ENCODE results near the gene CMIP. TPM values are rescaled to one million over a fixed set of nuclear protein-coding genes. Genes with fewer than 3 reads are reported as not detected.

Gene CMIP
- total RNA-seq, 1 experiment from 2014 or later: 25.7 TPM

DNA sequence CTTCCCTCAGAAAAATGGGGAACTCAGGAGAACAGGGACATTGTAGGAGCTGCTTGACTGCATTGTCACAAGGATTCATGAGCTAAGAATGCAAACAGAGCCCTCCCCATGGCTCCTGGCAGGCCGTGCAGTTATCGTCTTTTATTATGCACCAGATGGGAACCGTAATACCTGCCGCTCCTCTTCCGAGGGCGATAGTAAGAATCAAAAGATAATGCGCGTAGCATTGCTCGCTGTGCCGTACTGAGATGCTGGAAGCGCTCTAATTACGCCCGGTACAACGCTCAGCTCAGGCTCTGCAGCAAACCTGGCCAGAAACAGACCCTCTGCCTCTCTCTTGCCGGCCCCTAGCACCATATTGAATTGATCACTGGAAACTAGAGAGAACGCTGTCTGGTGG is 247.4 kb downstream of the CMIP start:
- ChIA-PET CTCF (no interaction called here), POLR2A (ENCODE audit: unreplicated experiment) (no interaction called here)
- Histone ChIP-seq H3K79me2 (ENCODE audit: low read length) (0 out of 2 replicates have a peak, but pooled peaks cover 4% of the 10 kb centered on the region), H3K4me3 (ENCODE audit: low read length) (no peak overlapping the region), H3K9ac (ENCODE audit: low read length) (no peak overlapping the region), H3K9me2 (replicated peaks; ENCODE audit: low read length) (no peaks in the 10 kb centered on the region), H3K9me3 (ENCODE audit: low read length) (no peaks in the 10 kb centered on the region), H2AFZ (ENCODE audit: low read length) (no peak overlapping the region), H3K27me3 (ENCODE audit: low read length) (no peaks in the 10 kb centered on the region), H3K27ac (ENCODE audit: low read length) (no peak overlapping the region), H3F3A (ENCODE audit: low read length, unreplicated experiment) (no peaks in the 10 kb centered on the region), H4K20me1 (ENCODE audit: low read length) (no peaks in the 10 kb centered on the region), H3K4me1 (ENCODE audit: insufficient read depth, low read length) (no peaks in the 10 kb centered on the region), H3K4me2 (ENCODE audit: low read length) (no peak overlapping the region), H3K36me3 (ENCODE audit: low read depth, low read length) (peaks cover 4% of the 10 kb centered on the region; the same call in 1 of the 2 replicates)
- intact Hi-C loops (cut with micrococcal nuclease): no loop called here
- ATAC-seq (no peak), DNase-seq (no peak)
- TF ChIP-seq CTCF (conservative IDR thresholded peaks at IDR 0.05; ENCODE audit: low read depth, low read length): no peak
- TF ChIP-seq EZH2phosphoT487 (IDR thresholded peaks at IDR 0.05; ENCODE audit: borderline replicate concordance, low read length): no peak
- TF ChIP-seq EZH2 (IDR thresholded peaks at IDR 0.05; ENCODE audit: low read length, unreplicated experiment): no peak
- BruUV-seq (replicated peaks): no TSS peak

- Histone ChIP-seq H3K9me2 (replicated peaks; ENCODE audit: low read length) (no peaks in the 10 kb centered on the region), H3K79me2 (ENCODE audit: low read length) (0 out of 2 replicates have a peak, but pooled peaks cover 4% of the 10 kb centered on the region), H2AFZ (ENCODE audit: low read length) (no peak overlapping the region), H3K9ac (ENCODE audit: low read length) (no peak overlapping the region), H3K4me2 (ENCODE audit: low read length) (no peak overlapping the region), H4K20me1 (ENCODE audit: low read length) (no peaks in the 10 kb centered on the region), H3K9me3 (ENCODE audit: low read length) (no peaks in the 10 kb centered on the region), H3K27ac (ENCODE audit: low read length) (no peak overlapping the region), H3F3A (ENCODE audit: low read length, unreplicated experiment) (no peaks in the 10 kb centered on the region), H3K27me3 (ENCODE audit: low read length) (no peaks in the 10 kb centered on the region), H3K4me1 (ENCODE audit: insufficient read depth, low read length) (no peaks in the 10 kb centered on the region), H3K36me3 (ENCODE audit: low read depth, low read length) (peaks cover 4% of the 10 kb centered on the region; the same call in 1 of the 2 replicates), H3K4me3 (ENCODE audit: low read length) (no peak overlapping the region)
- POLR2A ChIA-PET (ENCODE audit: unreplicated experiment): no interaction called here
- no TSS peak for BruUV-seq (replicated peaks)
- TF ChIP-seq EZH2phosphoT487 (IDR thresholded peaks at IDR 0.05; ENCODE audit: borderline replicate concordance, low read length) (no peak), CTCF (conservative IDR thresholded peaks at IDR 0.05; ENCODE audit: low read depth, low read length) (no peak), EZH2 (IDR thresholded peaks at IDR 0.05; ENCODE audit: low read length, unreplicated experiment) (no peak)
- DNase-seq (no peak), ATAC-seq (no peak)
- intact Hi-C loops (cut with micrococcal nuclease): no loop called here
- CTCF ChIA-PET: no interaction called here
These were observed 248.0 kb downstream of the CMIP start for GRCh38 chr16:81692571-81692970.

DNA sequence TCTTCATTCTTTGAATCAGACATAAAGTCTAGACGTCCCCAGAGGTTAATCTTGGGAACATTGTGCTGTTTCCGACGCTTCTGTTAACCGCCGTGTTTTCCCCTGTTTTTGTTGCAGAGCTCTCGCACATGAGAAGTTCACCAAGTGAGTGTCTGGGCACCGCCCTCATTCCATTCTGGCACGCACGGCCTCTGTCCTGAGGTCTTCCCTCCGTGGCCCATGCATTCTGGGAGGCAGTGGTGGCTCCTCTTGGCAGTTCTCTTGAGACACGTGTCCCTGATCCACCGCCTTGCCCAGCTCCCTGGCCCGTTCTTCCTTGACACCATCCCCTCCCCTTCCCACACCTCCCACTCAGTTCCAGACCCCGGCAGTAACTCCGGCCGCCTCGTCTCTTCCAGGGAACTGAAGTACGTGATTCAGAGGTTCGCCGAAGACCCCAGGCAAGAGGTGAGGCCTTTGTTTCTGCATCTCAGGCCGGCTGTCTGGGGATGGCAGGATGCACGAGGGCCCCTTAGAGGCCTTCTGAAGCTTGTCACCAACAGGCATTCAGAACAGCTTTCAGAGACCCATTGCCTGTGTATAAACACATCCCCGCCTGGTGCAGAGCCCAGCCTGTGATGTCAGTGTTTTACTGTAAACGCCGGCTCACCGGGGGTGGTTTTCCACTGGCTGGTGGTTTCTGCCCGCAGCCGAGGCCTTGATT is 248.6 kb downstream of the CMIP start:
- Histone ChIP-seq H3K79me2 (ENCODE audit: low read length) (0 out of 2 replicates have a peak, but pooled peaks cover 2% of the 10 kb centered on the region), H3K9me2 (replicated peaks; ENCODE audit: low read length) (no peaks in the 10 kb centered on the region), H3K4me2 (ENCODE audit: low read length) (no peak overlapping the region), H3F3A (ENCODE audit: low read length, unreplicated experiment) (no peaks in the 10 kb centered on the region), H3K9me3 (ENCODE audit: low read length) (no peaks in the 10 kb centered on the region), H3K27me3 (ENCODE audit: low read length) (no peaks in the 10 kb centered on the region), H3K36me3 (ENCODE audit: low read depth, low read length) (peaks cover 4% of the 10 kb centered on the region; the same call in 1 of the 2 replicates), H3K9ac (ENCODE audit: low read length) (no peak overlapping the region), H3K4me1 (ENCODE audit: insufficient read depth, low read length) (no peaks in the 10 kb centered on the region), H2AFZ (ENCODE audit: low read length) (no peak overlapping the region), H4K20me1 (ENCODE audit: low read length) (no peaks in the 10 kb centered on the region), H3K4me3 (ENCODE audit: low read length) (no peak overlapping the region), H3K27ac (ENCODE audit: low read length) (no peak overlapping the region)
- DNase-seq (no peak), ATAC-seq (no peak)
- POLR2A ChIA-PET (ENCODE audit: unreplicated experiment): no interaction called here
- CTCF ChIA-PET: no interaction called here
- no TSS peak for BruUV-seq (replicated peaks)
- intact Hi-C loops (cut with micrococcal nuclease): no loop called here
- TF ChIP-seq EZH2 (IDR thresholded peaks at IDR 0.05; ENCODE audit: low read length, unreplicated experiment): no peak
- TF ChIP-seq EZH2phosphoT487 (IDR thresholded peaks at IDR 0.05; ENCODE audit: borderline replicate concordance, low read length): no peak
- TF ChIP-seq CTCF (conservative IDR thresholded peaks at IDR 0.05; ENCODE audit: low read depth, low read length): no peak
